Vagina (tissue), 2 donors: ENCODE results near the gene ABCG1.

Experiments used
- POLR2A ChIP-seq, 2 donors: fragments of 450-650 bp; IDR thresholded peaks; one replicate each; pipeline ENCODE4 v1.6.1; 2017; ENCODE audit warnings: antibody characterized with exemption in 2 of 2, mild to moderate bottlenecking in 2 of 2, moderate library complexity in 2 of 2
- TF ChIP-seq, protein P1 (sequence below), 3 experiments: fragments of 450-650 bp in 2 of 3; fragments of 200-600 bp in 1 of 3; sonication (generic) in 1 of 3; IDR thresholded peaks; one replicate each; pipeline ENCODE4 v1.5.1; 2017 to 2019; ENCODE audit warnings: antibody characterized with exemption in 3 of 3, mild to moderate bottlenecking in 2 of 3, moderate library complexity in 2 of 3

DNA sequence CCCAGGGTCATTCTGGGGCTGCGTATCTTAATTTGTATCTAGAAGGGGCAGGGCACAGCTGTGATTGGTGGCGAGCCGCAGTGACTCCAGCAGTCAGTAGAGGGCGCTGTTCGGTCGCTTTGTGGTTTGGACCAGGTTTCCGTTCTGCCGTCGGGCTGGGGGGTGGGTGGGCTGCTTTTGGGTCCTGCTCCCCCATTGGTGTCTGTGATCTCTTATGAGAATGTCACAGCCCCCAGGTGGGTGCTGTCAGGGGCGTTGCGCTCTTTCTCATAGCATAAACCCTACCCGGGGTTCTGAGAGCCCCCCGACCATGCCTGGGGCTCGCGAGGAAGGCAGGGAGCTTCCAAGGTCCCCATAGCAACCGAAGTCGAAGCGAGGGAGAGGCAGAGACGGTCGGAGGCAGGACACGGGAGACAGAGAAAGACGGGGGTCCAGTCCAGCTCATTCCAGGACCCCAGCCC is 90.8 kb downstream of the ABCG1 start:
- TF ChIP-seq, protein P1, sequence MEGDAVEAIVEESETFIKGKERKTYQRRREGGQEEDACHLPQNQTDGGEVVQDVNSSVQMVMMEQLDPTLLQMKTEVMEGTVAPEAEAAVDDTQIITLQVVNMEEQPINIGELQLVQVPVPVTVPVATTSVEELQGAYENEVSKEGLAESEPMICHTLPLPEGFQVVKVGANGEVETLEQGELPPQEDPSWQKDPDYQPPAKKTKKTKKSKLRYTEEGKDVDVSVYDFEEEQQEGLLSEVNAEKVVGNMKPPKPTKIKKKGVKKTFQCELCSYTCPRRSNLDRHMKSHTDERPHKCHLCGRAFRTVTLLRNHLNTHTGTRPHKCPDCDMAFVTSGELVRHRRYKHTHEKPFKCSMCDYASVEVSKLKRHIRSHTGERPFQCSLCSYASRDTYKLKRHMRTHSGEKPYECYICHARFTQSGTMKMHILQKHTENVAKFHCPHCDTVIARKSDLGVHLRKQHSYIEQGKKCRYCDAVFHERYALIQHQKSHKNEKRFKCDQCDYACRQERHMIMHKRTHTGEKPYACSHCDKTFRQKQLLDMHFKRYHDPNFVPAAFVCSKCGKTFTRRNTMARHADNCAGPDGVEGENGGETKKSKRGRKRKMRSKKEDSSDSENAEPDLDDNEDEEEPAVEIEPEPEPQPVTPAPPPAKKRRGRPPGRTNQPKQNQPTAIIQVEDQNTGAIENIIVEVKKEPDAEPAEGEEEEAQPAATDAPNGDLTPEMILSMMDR (IDR thresholded peaks at IDR 0.05), result peak; percentile 10 to 51 (median 36)
- no peak for TF ChIP-seq POLR2A (IDR thresholded peaks at IDR 0.05)
